GM18517 (cell line): Measurements from ENCODE around the gene MTRF1L.
"Not testable (repeated sequence)": the region's sequence is repeated elsewhere in the genome, so short reads cannot be mapped to it uniquely, and the experiment has no call there.

Source experiments
- ATAC-seq: cut with Tn5 transposase; IDR thresholded peaks from one replicate; pipeline ENCODE4 v1.9.1; 2021; ENCODE audit warnings: mild to moderate bottlenecking, moderate library complexity; ENCODE audit not compliant: unreplicated experiment

Gene MTRF1L

DNA sequence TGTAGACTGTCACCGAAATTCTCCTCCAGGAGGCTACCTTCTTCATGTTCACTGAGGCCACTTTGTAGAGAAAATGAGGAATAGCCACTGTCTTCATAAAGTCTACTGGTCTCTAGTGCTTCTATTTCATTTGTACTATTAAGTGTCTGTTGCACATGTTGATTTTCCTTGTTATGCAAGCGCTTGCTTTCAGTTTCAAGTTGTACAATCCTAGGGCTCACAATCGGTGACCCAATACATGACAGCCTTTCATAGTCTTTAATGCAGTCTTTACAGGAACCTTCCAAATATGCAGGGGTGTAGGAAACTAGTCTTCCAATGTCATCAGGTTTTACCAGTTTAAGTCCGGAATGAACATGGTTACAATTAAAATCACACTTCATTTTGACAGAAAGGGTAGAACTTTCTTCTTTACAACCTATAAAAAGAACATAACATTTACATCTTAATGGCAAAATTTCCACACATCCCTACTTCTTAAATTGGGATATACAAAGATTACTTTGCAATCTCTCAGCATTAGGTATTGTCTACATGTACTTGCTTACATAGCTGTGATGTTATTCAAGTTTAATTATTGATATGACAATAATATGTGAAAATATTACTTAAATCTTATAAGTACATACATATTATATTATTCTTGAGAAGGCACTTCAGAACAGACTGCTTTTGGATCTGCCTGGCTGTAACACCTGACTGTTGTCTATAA is 27.1 kb downstream of the MTRF1L start:
- peak; percentile 44 for ATAC-seq

DNA sequence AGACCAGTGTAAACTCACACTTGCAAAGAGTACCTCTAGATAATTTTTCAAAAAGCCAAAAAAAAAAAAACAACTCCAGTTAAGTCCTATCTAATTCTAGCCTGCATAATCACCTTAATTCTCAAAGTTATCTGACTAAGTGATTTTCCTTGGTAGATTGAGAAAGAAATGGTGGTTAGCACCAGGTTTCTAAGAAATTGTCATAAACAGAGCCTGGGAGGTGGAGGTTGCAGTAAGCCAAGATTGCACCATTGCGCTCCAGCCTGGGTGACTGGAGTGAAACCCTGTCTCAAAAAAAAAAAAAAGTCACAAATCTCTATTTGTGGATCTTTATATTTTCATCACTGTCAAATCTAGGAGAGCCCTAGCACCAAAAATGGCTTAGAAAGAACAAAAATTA is 28.6 kb downstream of the MTRF1L start:
- ATAC-seq: no peak

DNA sequence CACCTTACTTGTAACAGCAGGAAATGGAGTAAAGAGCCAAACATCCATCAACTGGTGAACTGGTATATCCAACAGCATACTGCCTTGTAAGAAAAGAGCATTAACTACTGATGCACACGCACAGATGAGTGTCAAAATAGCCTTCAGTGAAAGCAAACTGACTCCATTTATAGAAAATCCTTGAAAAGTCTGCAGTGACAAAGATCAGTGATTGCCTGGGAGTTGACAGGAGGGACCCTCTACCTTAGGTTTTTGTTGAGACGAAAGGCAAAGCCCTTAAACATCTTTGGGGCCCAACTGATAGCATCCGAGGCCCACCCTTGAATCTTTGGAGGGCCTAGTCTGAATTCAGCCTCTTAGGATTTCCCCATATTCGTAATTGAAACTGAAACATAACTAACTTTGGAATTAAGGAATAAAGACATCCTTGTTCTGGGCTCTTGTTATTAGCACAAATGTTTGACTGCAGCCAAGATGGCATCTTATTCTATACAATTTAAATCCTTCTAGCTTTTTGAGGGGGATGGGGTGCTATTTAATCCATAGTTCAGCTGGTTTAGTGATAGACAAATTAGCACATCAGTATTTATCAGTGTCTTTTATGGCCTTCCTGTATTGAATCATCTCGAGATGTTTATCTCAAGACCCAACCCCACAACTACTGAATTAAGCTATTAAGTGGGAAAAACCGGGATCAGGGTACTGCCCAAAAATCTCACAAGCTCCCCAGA is 32.7 kb downstream of the MTRF1L start:
- ATAC-seq: no peak

GRCh38 chr6:152966168-152966894 is 36.2 kb downstream of the MTRF1L start:
- ATAC-seq: not testable (repeated sequence)

DNA sequence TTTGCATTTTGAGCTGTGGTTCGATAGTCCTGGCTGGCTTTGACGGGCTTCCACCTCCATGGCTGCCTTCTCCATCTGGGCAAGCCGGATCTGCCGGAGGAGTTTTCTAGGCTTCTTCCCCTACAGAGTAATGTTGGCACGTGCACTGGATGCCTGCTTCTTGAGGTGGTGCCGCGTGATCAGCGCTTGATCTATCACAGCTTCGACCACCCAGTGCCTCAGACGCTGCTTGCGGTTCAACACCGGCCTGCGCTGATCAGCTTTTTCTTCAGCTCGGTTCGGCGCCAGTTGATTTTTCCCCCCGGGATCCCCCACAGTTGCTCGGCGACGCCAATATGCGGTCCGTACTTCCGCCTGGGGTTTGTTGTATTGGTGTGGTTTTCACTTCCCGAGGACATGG is 43.2 kb downstream of the MTRF1L start:
- ATAC-seq: no peak

DNA sequence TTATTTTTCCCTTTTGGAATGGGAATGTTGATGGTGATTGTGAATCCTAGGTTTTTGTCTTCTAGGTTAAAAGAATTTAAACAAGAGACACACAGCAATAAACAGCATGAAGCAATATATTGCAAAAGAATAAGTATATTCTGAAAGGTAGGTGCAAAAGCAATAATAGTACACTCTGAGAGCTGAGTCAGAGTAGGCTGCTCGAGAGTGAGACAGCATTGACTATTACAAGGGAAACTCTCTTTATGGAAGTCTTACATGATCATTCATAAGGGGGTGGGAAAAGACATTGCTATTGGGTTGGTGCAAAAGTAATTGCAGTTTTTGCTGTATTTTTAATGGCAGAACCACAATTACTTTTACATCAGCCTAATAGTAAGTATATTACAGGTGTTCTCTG is 44.7 kb downstream of the MTRF1L start:
- no peak for ATAC-seq

- ATAC-seq: no peak
Measured at GRCh38 chr6:152954443-152954842, 48.1 kb downstream of the MTRF1L start.

DNA sequence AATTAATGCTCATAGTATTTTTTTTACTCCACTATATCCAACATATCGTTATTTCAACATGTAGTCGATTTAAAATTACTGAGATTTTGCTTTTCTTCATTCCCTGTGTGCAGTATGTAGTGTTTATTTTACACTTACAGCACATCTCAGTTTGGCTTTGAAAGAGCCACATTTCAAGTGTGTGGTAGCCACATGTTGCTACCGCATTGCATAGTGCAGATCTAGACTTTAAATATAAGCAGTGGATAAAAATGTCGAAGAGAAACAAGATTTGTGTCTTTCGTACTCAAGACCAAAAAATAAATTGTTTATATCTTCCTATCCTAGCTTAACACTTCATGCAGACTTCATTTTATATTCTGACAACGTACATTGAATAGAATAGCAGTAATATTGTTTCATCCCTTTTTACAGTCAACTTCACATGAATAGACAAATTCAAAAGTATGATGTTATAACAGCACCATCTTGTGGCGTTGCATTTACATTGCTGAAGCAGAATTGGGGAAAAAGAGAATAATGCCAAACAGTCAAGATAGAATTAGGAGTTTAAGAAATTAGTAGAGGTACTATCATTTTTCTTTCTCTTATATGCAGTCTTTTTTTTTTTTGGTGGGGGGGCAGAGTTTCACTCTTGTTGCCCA is 49.5 kb downstream of the MTRF1L start:
- no peak for ATAC-seq

GRCh38 chr6:152952045-152952444 is 50.5 kb downstream of the MTRF1L start:
- ATAC-seq: no peak

DNA sequence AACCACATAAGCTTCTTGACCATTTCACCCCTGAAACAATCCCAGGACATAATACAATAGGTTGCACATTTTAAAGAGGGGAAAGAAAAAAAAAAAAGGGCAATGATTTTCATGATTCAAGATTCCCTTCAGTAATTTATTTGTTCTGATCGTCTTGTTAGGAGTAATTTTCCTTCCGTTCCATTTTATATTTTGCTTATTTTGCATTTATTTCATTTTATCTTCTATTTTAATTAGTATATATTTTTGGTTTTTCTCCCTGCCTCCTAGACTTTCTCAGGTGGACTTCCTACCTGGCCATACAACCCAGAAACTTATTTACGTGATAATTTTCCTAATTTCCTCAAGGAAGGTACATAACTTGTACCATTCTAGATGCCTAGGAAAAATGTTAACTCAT is 52.3 kb downstream of the MTRF1L start:
- no peak for ATAC-seq

- ATAC-seq: peak; percentile 82
Measured at GRCh38 chr6:152948150-152948768, 54.2 kb downstream of the MTRF1L start.

DNA sequence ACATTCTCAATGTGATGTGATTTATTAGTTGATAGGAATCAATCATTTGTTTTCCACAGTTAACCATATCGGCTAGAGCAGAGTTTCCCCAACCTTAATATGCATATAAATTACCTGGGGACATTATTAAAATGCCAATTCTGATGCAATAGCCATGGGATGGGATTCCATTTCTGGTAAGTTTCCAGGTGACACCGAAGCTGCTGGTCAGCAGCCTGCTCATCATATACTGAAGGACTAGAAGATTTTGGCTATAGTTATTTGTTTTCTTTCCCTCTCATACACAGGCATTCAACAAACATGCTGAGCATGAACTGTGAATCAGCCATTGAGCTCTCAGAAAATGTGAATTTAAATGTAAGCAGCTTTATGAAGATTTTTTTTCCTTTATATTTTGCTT is 55.5 kb downstream of the MTRF1L start:
- ATAC-seq: no peak

DNA sequence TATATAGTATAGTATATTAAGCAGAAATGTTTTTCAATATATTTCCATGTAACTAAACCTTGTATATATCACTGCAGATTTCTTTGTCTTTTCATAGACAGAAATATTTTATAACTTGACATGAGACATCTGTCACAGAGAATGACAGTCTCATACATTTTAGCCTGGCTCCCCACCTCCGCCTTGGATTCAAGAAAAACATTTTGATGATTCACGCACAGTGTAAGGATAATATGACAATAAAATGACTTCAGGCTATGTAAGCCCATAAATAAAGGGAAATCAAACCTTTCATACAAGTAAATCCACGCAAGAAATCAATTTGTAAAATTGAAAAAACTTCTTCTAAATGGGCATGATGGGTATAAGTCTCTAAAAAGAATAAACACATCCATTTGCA is 56.0 kb downstream of the MTRF1L start:
- no peak for ATAC-seq

GRCh38 chr6:152943260-152943897 is 59.1 kb downstream of the MTRF1L start:
- no peak for ATAC-seq

DNA sequence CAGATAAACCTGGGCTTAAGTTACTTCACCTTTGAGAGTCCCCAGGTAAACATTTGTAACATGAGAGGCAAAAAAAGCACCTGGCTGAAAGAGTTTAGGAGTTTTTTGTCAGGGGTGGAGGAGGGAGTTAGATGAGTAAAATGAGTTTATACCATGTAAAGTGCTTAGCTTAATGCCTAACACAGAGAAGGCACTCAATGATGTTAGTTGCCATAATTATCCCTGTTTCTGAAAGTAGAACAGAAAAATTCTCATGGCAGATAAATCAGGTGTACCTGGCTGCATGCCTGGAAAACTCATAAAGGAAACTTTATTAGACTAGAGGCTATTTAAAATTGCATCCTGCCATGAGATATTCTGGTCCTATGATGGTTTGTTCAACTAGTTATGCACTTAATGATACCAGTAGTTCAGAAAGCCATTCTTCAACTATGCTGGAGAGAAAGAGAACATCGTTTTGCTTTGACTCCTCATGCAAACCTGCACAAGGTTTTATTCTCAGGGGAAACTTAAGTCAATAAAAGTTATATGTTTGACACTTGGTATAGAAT is 60.1 kb downstream of the MTRF1L start:
- no peak for ATAC-seq

DNA sequence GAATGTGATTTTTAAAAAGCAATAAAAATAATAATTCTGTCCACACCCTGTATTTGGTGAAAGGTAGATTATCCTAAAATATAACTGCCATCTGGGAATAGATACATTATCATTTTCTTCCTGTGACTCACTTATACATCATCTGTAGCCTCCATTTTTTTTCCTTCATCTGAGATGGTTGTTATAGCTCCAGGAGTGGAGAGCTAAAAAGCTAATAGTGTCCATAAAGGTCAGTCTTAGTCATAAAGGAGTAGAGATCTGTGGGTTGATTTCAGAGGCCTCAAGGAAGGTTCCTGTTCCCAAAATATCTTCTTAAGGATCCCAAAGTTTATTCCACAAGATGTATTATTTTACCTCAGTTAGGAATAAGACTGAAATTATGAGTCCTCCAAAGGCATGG is 60.8 kb downstream of the MTRF1L start:
- ATAC-seq: no peak
